GM15510 (cell line): ENCODE measurements around the gene SPATA7.

Experiments
- POLR2A ChIP-seq: IDR thresholded peaks from 3 replicates; pipeline ENCODE4 v1.6.1; 2011; ENCODE audit warnings: borderline replicate concordance; ENCODE audit not compliant: insufficient read length; ENCODE audit errors: extremely low read depth

The SPATA7 gene

GRCh38 chr14:88454886-88455285 lies 69.4 kb downstream of the SPATA7 start:
- TF ChIP-seq POLR2A = no peak

GRCh38 chr14:88463318-88463717 lies 77.9 kb downstream of the SPATA7 start:
- TF ChIP-seq POLR2A = no peak

GRCh38 chr14:88468406-88468805 lies 82.9 kb downstream of the SPATA7 start:
- no peak for TF ChIP-seq POLR2A

DNA sequence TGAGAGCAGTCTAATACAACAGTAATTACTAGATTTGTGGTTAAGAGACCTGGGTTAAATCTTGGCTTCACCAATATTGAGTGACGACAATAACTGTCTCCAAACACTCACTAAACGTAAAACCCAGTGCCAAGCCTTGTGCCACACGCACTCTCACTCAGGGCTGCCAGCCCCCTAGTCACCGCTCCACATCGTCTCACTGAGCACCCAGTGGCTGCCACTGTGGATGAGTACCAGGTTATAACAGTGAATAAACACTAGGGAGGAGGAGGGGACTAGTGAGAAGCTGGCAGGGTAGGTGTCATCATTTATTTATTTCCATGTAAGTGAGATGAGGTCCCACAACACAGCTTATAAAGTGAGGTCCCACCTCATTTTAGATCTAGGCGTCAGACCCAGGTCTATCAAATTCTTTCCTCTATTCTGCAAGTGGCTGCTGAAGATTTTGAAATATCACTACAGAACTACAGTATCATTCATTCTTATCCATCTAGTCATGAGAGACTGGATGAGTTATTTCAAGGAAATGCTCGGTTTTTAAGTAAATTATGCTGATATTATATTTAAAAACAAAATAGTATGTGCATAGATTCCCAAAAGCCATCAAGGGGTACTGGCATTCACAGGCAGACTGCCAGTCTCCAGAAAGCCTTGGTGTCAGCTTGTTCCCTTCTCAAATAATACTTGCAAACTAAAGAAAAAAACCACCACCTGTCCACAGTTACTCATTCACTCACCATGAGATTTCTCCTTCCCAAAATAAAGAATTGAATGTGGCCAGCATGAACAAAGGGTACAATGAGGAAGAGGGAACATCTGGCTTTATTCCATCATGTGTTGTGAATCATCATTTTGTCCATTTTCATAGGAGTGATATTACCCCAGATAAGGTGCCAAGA lies 85.3 kb downstream of the SPATA7 start:
- TF ChIP-seq POLR2A = no peak

DNA sequence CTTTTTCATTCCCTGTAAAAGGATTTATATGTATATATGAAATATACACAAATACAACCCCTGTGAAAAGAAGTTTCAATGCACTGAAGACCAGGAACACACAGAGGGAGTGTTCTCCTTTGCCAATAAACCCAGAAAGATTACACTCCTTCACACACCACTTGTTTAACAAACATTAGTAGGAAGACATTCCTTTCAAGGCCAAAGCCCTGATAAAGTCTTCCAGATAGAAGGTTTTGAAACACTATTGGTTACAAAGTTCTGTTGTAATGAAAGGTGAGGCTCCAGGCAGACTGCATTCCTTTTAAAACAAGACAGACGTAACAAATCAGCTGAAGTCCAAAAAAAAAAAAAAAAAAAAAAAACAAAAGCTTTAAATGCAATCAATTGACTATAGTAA lies 88.3 kb downstream of the SPATA7 start:
- no peak for TF ChIP-seq POLR2A

DNA sequence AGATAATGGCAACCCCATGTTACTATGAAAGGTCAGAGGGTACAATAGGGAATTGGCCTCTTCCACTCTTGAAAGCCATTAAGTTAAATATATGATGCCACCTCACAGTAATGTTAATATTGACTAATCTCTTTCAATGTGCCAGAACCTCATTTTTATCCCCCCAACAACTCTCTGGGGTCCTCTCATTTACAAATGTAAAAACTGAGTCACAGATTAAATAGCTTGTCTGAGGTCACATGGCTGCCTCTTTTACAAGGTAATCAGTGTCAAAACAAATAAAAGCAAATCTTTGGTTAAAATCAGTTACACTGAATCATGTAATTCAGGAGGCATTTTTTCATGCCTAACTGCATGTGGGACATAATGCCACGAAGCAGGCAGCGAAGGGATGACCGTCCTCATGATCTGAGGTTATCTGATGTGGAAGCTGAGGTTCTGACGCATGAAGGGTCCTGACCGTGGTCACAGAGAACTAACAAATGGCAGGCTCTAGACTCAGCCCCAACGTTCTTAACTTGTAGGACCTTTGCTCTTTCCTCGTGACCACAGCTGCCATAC lies 90.8 kb downstream of the SPATA7 start:
- no peak for TF ChIP-seq POLR2A

DNA sequence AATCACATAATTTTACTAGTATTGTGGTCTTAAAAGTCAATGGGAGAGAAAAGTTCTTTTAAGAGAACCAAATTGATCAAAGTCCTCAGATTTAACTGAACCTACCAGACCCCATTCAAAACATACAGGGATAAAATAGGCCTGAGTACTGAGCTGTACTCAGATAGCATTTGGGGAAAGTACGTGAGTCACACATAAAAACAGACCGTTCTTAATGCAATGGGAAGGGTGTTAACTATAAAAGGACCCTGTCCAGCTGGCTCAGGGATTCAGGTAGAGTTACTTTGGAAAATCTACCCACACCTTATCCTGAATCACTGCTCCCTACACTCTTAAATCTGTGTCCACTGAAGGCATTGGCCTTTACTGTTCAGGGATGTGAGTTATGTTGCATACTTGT lies 91.4 kb downstream of the SPATA7 start:
- TF ChIP-seq POLR2A = no peak

GRCh38 chr14:88477513-88478250 lies 92.2 kb downstream of the SPATA7 start:
- no peak for TF ChIP-seq POLR2A

- TF ChIP-seq POLR2A = no peak
Measured at GRCh38 chr14:88478931-88479330, 93.5 kb downstream of the SPATA7 start.

DNA sequence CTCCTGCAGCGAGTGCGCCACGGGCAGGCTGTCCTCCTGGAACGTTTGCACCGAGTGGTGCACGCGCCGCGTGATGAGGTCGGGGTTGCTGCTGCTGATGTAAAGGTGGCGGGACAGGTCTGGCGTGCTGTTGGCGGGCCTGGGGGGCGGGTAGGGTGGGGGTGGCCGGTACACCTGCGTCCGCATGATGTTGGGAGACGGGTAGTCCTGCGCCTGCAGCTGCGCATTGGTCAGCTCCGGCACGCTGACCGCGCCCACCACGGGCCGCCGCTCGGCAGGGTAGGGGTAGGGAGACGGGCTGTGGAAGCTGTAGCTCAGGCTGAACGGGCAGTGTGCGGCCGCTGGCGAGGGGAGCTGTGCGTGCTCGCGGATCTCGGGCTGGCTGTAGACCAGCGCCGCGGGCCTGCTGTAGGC lies 94.1 kb downstream of the SPATA7 start:
- TF ChIP-seq POLR2A = no peak

DNA sequence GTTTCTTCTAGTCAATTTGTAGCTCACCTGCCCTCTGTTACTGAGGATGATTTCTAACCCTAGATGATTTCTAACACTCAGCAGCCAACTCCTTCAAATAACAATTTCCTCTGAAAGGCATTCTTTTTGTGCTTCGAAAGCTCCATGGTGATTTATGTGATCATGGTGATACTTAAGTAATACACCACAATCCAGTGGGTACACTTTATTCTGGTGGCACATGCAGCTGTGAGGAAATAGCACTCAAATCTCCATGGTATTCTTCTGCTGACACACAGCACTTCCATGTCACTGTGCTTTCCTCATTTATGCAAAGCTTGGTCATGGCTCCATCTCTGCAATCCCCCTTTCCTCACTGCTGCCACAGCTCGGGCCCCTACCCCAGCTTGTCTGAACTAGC lies 95.6 kb downstream of the SPATA7 start:
- TF ChIP-seq POLR2A = no peak

GRCh38 chr14:88481794-88482193 lies 96.3 kb downstream of the SPATA7 start:
- TF ChIP-seq POLR2A = no peak

GRCh38 chr14:88482524-88482923 lies 97.1 kb downstream of the SPATA7 start:
- TF ChIP-seq POLR2A = no peak
